Neural crest cell (in vitro differentiated cells): ENCODE results near the gene EFNA4. TPM values are rescaled to one million over a fixed set of nuclear protein-coding genes. Genes with fewer than 3 reads are reported as not detected.

ENCODE experiments used
- DNase-seq: peaks from one replicate; pipeline ENCODE4 v3.0.0; 2021; ENCODE audit warnings: low read depth, mixed read lengths, low spot score
- H3K27ac Mint-ChIP-seq: one replicate; pipeline ENCODE4 v1.8.0; 2021; ENCODE audit warnings: mild to moderate bottlenecking, mixed read lengths; ENCODE audit not compliant: unreplicated experiment
- H3K27me3 Mint-ChIP-seq: 2 replicates; pipeline ENCODE4 v1.8.0; 2021; ENCODE audit warnings: low read depth, mild to moderate bottlenecking, mixed read lengths
- H3K36me3 Mint-ChIP-seq: 2 replicates; pipeline ENCODE4 v1.8.0; 2021; ENCODE audit warnings: low read depth, mild to moderate bottlenecking, mixed read lengths
- H3K4me1 Mint-ChIP-seq: 2 replicates; pipeline ENCODE4 v1.8.0; 2021; ENCODE audit warnings: mixed read lengths
- H3K4me3 Mint-ChIP-seq: one replicate; pipeline ENCODE4 v1.8.0; 2021; ENCODE audit warnings: mild to moderate bottlenecking, mixed read lengths
- H3K9me3 Mint-ChIP-seq: 2 replicates; pipeline ENCODE4 v1.8.0; 2021; ENCODE audit warnings: mixed read lengths
- CTCF ChIP-seq: fragments of 200-600 bp; sonication (generic); conservative IDR thresholded peaks from 2 replicates; pipeline ENCODE4 v1.5.0; 2021; ENCODE audit warnings: antibody characterized with exemption, mild to moderate bottlenecking
- total RNA-seq: library from RNA; stranded (reverse); gene quantifications from 2 replicates; pipeline ENCODE4 v1.2.1, GENCODE V29; 2021

EFNA4 gene
- total RNA-seq, 1 donor from 2014 or later, result 28.5 TPM

- peak; percentile 70 for DNase-seq
- Mint-ChIP-seq H3K9me3 (no peaks in the 10 kb centered on the region), H3K36me3 (no peaks in the 10 kb centered on the region), H3K27ac (peak within 1 kb of the TSS; percentile 76), H3K4me3 (peak within 1 kb of the TSS; percentile 91), H3K4me1 (peaks cover 38% of the 10 kb centered on the region), H3K27me3 (peaks cover 63% of the 10 kb centered on the region)
- no peak for TF ChIP-seq CTCF
These were observed 15.1 kb downstream of the EFNA4 start, which contains the start of gene EFNA3 for GRCh38 chr1:155078469-155079209. EFNA3 (plus strand) TSS chr1:155078837; CDS start chr1:155078942, 105 bp downstream.

GRCh38 chr1:155079210-155079486, 15.6 kb downstream of the EFNA4 start:
- Mint-ChIP-seq H3K27me3 (peaks cover 68% of the 10 kb centered on the region), H3K36me3 (no peaks in the 10 kb centered on the region), H3K27ac (peak overlapping the region; percentile 76), H3K9me3 (no peaks in the 10 kb centered on the region), H3K4me3 (peak overlapping the region; percentile 91), H3K4me1 (peaks cover 42% of the 10 kb centered on the region)
- TF ChIP-seq CTCF, result no peak
- no peak for DNase-seq

- no peak for TF ChIP-seq CTCF
- Mint-ChIP-seq H3K27ac (peak overlapping the region; percentile 76), H3K9me3 (no peaks in the 10 kb centered on the region), H3K36me3 (no peaks in the 10 kb centered on the region), H3K27me3 (peaks cover 70% of the 10 kb centered on the region), H3K4me3 (peak overlapping the region; percentile 91), H3K4me1 (peaks cover 48% of the 10 kb centered on the region)
- DNase-seq, result no peak
These were observed 16.2 kb downstream of the EFNA4 start for GRCh38 chr1:155079487-155080311.

GRCh38 chr1:155080312-155081228, 17.0 kb downstream of the EFNA4 start:
- Mint-ChIP-seq H3K4me3 (peak overlapping the region; percentile 84), H3K27ac (no peak overlapping the region), H3K9me3 (no peaks in the 10 kb centered on the region), H3K36me3 (no peaks in the 10 kb centered on the region), H3K4me1 (peaks cover 51% of the 10 kb centered on the region), H3K27me3 (peaks cover 72% of the 10 kb centered on the region)
- DNase-seq, result peak; percentile 57
- TF ChIP-seq CTCF, result no peak
